Stimulated activated CD4-positive, alpha-beta T cell treated with anti-CD3 and anti-CD28 coated beads, Interleukin-1b, Interleukin-23, amount 100 ng/mL, for 48 hours (primary cell): Measurements from ENCODE around the gene FBXL4.

ENCODE experiments used
- DNase-seq: peaks from one replicate; pipeline ENCODE4 v3.0.0-alpha.2; 2020

The FBXL4 gene

DNA sequence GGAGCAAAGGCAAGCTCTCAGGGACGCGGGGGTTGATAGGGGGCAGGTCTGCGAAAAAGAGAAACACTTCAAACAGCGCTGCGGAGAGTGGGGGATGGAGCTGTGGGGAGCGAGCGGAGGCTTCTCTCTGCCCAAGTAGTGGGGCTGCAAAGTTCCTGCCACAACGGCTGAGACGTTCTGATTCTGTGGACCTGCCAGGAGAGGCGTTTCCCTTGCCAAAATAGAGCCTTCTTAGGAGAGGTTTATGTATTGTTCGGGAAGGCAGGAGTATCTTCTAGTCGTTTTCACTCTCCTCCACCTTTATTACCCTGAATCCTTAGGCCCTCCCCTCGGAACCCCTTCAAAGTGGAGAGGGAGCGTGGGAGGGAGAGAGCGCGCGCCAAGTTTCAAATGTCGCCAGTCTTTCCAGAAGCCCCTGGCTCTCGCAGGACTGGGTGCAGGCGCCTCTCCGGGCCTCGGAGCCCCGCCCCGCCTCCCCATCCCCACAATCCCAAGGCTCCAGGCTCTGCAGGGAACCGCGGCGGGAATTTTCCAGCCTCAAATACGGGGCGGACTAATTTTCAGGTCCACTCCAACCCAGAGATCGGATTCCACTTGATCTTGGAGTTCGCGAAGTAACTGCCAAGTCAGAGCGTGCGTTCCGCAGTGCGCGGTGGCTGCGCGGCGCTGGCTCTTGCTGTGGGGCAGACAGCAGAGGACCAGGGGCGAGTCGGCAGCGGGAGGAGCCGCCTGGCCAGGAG, 123.4 kb downstream of the FBXL4 start:
- no peak for DNase-seq

DNA sequence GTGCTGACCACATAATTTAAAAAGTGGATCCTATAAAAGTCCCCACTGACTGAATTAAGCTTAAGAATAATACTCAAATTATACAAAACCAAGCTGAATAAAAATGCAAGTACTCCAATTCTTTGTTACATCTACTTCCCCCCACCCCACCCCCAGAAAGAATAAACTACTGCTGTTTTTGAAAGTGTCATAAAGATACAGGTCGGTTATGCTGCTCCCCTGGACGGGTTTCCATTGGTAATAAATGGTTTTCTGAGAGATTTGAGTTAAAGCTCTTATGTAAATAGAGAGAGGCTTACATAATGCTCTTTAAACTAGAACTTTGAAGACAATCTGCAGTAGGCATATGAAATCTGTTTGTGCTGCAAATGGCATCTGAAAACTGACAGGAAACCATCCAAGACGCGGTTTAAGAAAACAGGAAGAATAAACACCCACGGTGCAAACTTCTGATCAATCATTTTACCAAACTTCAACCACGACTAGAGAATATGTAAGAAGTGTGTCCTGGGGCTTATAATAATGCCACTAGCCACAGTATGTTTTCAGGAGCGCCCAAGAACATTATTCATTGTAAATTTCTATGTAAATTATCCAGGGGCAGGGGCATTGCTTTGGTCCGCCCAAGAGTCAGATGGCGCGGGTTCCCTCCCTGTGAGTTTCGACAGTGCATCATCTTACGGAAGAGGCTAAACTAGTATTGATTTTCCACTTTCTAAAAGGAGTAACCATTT, 124.2 kb downstream of the FBXL4 start:
- no peak for DNase-seq

GRCh38 chr6:98821756-98822405, 125.9 kb downstream of the FBXL4 start:
- no peak for DNase-seq
